Bronchial epithelial cell (primary cell): Measurements from ENCODE around the gene SLC17A3. TPM values are rescaled to one million over a fixed set of nuclear protein-coding genes. Genes with fewer than 3 reads are reported as not detected.

Experiments
- DNase-seq: peaks from one replicate; pipeline ENCODE4 v3.0.0-alpha.2; 2010; ENCODE audit warnings: low read depth
- FAIRE-seq: peaks from 2 replicates; lab custom pipeline; 2011; peaks lifted over from hg19 to GRCh38; lab: Jason Lieb, UNC
- H3K27me3 ChIP-seq: 2 replicates; pipeline ENCODE4 v1.5.1; 2011; ENCODE audit warnings: low read length; ENCODE audit not compliant: control insufficient read depth, insufficient read depth
- H3K36me3 ChIP-seq: 2 replicates; pipeline ENCODE4 v1.5.1; 2011; ENCODE audit warnings: low read length; ENCODE audit not compliant: control insufficient read depth, insufficient read depth
- H3K4me3 ChIP-seq: 2 replicates; pipeline ENCODE4 v1.5.1; 2011; ENCODE audit warnings: mild to moderate bottlenecking, low read depth, low read length, control low read depth
- CTCF ChIP-seq: IDR thresholded peaks from 2 replicates; pipeline ENCODE4 v1.5.1; 2011; ENCODE audit warnings: mild to moderate bottlenecking, moderate library complexity, low read length, control low read depth, inconsistent platforms; ENCODE audit not compliant: insufficient read depth, severe bottlenecking
- total RNA-seq: library from RNA; depleted of rRNA; stranded (reverse); fragments of >200 nt; gene quantifications from 2 replicates; pipeline ENCODE4 v1.2.1, GENCODE V29; 2014

The SLC17A3 gene
- total RNA-seq, 1 donor from 2014 or later = not detected

GRCh38 chr6:25882051-25882496 lies 8.0 kb upstream of the SLC17A3 start:
- DNase-seq = no peak

GRCh38 chr6:25880601-25881000 lies 6.6 kb upstream of the SLC17A3 start:
- Histone ChIP-seq H3K36me3 (no peaks in the 10 kb centered on the region), H3K27me3 (no peaks in the 10 kb centered on the region), H3K4me3 (no peak overlapping the region)
- DNase-seq = no peak
- FAIRE-seq = no peak
- no peak for TF ChIP-seq CTCF

More at GRCh38 chr6:25882051-25882496, 8.0 kb upstream of the SLC17A3 start:
- no peak for TF ChIP-seq CTCF
- Histone ChIP-seq H3K27me3 (no peaks in the 10 kb centered on the region), H3K4me3 (no peak overlapping the region), H3K36me3 (no peaks in the 10 kb centered on the region)
- FAIRE-seq = no peak

GRCh38 chr6:25878721-25879322 lies 4.8 kb upstream of the SLC17A3 start:
- Histone ChIP-seq H3K4me3 (no peak overlapping the region), H3K27me3 (peaks cover 2% of the 10 kb centered on the region), H3K36me3 (no peaks in the 10 kb centered on the region)
- TF ChIP-seq CTCF = no peak
- FAIRE-seq = no peak
- DNase-seq = no peak

GRCh38 chr6:25875926-25876602 lies 2.0 kb upstream of the SLC17A3 start:
- no peak for DNase-seq
- no peak for FAIRE-seq
- TF ChIP-seq CTCF = no peak
- no peaks in the 10 kb centered on the region for H3K36me3 ChIP-seq
- peaks cover 2% of the 10 kb centered on the region for H3K27me3 ChIP-seq
- H3K4me3 ChIP-seq = no peak overlapping the region

- Histone ChIP-seq H3K36me3 (no peaks in the 10 kb centered on the region), H3K27me3 (peaks cover 2% of the 10 kb centered on the region), H3K4me3 (no peak overlapping the region)
- TF ChIP-seq CTCF = no peak
- DNase-seq = no peak
- FAIRE-seq = no peak
These were observed 1.5 kb upstream of the SLC17A3 start for GRCh38 chr6:25875563-25875905.
